HG02798 (cell line): ENCODE results near the gene CIAPIN1.
"Not testable (repeated sequence)": the region's sequence is repeated elsewhere in the genome, so short reads cannot be mapped to it uniquely, and the experiment has no call there.

Experiments used
- ATAC-seq: cut with Tn5 transposase; IDR thresholded peaks from one replicate; pipeline ENCODE4 v1.9.1; 2021; ENCODE audit warnings: mild to moderate bottlenecking; ENCODE audit not compliant: unreplicated experiment, poor library complexity

CIAPIN1 gene

GRCh38 chr16:57411362-57411976 lies 35.7 kb downstream of the CIAPIN1 start:
- ATAC-seq: no peak

DNA sequence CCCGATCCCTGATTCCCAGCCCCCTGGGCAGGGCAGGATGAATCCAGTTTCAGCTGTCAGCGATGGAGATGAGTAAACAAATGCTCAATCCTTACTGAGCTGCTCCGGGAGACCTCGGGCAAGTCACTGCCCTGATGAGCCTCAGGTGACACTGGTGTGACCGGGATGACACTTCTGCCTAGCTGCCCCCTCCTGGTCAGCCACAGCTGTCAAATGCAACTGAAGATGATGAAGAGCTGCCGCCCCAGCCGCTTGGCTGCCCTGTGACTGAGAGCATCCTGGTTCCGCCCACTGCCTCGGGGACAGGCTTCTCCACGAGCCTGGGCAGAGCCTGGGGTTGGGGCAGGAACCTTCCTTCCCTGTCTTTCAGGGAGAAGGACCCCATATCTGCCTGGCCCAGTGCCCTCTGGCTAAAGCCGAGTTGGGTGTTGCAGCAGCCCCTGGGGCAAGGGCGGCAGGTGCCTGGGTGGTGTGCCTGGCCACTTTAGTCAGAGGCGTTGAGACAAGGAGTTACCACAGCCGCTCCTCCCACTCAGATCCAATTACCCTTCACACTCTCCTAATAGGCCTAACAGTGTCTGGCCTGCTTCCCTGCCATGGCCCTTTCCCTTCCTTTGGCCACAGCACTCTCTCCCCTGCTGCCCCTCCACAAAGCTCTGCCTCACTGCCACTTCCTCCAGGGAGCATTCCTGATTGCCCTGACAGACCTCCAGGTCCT lies 37.2 kb downstream of the CIAPIN1 start:
- ATAC-seq: no peak

GRCh38 chr16:57409065-57409464 lies 38.1 kb downstream of the CIAPIN1 start:
- no peak for ATAC-seq

DNA sequence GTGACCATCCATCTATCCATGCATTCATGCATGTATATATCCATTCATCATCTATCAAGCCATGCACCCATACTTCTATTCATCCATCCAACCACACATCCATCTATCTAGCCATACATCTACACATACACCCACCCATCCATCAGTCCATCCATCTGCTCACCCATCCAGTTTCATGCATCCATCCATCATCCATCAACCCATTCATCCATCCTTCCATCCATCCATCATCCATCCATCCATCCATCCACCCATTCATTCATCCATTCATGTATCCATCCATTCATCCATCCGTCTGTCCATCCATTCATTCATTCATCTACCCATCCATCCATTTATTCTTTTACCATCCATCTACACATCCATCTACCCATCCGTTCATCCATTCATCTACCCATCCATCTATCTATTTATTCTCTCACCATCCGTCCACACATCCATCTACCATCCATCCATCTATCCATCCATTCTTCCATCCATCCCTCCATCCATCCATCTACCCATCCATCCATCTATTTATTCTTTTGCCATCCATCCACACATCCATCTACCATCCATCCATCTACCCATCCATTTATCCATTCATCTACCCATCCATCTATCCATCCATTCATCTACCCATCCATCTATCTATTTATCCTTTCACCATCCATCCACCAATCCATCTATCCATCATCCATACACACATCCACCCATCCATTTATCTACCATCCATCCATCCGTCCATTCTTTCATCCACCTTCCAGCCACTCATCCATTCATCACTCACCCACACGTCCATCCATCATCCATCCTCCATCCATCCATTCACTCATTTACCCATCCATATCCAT lies 39.4 kb downstream of the CIAPIN1 start:
- no peak for ATAC-seq

GRCh38 chr16:57406881-57407280 lies 40.3 kb downstream of the CIAPIN1 start:
- no peak for ATAC-seq

DNA sequence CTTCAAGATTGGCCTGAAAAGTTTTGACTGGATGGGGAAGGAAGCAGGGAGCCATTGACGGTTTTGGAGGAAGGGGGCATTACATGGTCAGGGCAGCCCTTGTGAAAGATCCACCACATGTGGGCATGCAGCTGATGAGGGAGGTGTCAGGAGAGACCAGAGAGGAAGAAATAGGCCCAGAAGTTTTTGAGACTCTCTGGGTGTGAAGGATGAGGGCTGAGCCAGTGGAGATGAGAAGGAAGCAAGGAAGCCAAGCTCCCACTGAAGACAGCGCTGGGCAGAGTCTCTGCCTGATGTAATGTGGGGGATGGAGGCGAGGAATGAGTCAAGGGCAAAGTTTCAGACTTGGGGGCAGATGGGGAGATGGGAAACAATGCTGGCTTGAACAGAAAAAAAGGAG lies 42.1 kb downstream of the CIAPIN1 start:
- no peak for ATAC-seq

DNA sequence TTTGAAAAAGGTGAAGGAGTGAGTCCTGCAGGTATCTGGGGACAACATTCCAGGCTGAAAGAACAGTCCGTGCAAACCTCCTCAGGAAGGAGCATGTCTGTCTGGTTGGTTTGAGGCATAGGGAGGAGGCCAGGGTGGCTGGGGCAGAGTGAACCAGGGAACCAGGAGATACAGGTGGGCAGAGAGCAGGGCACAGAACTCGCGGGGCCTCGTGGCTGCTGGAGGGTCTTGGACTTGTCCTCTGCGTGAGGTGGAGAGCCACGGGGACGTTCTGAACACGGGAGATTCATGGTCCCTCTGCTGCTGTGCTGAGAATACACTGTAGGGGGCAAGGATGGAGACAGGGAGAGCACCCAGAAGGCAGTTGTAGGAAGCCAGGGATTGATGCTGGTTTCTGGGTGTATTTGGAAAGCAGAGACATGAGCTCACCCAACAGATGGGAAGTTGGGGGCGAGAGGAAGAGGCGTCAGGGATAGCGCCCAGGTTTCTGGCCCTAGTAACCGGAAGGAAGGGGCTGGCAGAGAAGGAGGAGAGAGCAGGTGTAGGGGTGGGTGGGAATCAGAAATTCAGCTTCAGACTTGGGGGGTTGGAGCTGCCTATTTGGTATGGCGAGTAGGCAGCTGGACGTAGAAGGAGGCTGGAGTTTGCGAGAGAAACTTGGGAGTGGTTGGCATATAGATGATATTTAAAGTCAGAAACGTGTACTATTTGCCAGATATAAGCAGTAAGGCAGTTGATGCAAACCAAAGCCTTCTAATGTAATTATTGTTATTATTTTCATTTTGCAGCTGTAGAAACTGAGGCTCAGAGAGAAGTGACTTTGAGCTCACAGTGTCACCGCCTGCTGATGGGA lies 43.0 kb downstream of the CIAPIN1 start, which contains the start of gene CCL17:
Gene CCL17 (plus strand): TSS at position 803 of the 853 bp plus-strand sequence. CDS start 9,166 bp downstream, outside the sequence.
- no peak for ATAC-seq

GRCh38 chr16:57401943-57402640 lies 45.1 kb downstream of the CIAPIN1 start:
- ATAC-seq: no peak

- not testable (repeated sequence) for ATAC-seq
Observed at GRCh38 chr16:57397493-57397892, 49.7 kb downstream of the CIAPIN1 start.

- no peak for ATAC-seq
Observed at GRCh38 chr16:57396786-57397185, 50.4 kb downstream of the CIAPIN1 start.

- ATAC-seq: no peak
Observed at GRCh38 chr16:57395026-57395425, 52.2 kb downstream of the CIAPIN1 start.

DNA sequence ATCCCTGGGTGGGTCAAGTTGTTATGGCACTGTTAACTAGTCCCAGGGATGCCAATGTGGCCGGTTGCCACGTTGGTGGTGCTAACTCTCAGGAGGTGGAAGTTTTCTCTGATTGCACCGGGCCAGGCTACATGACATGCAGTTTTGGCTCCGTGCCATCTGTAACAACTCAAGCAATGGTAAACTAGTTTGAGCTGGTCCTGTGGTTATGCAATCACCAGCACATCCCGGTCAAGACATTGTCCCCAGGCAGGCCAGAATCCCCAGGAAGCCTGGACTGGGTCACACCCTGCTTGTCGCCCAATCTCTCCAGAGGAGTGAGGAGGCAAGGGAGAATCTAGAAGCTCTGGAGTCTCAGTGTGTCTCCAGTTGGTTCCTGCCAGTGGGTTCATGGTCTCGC lies 52.7 kb downstream of the CIAPIN1 start:
- no peak for ATAC-seq

GRCh38 chr16:57392694-57393093 lies 54.5 kb downstream of the CIAPIN1 start:
- ATAC-seq: no peak

GRCh38 chr16:57391708-57392107 lies 55.5 kb downstream of the CIAPIN1 start:
- ATAC-seq: no peak

DNA sequence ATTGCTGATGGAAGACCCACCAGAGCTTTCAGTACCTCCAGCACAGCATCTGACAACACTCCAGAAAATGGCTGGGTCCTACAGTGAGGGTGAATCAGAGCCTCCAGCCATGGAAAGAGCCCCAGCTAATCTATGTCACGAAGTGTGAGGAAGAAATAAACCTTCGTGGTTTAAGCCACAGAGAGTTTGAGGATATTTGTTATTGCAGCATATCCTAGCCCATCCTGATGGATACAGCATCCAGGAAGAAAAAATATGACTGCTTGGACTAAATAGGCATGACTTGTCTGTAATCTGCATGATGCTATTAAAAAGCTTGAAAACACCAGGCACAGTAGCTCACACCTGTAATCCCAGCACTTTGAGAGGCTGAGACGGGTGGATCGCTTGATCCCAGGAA lies 55.9 kb downstream of the CIAPIN1 start:
- no peak for ATAC-seq

DNA sequence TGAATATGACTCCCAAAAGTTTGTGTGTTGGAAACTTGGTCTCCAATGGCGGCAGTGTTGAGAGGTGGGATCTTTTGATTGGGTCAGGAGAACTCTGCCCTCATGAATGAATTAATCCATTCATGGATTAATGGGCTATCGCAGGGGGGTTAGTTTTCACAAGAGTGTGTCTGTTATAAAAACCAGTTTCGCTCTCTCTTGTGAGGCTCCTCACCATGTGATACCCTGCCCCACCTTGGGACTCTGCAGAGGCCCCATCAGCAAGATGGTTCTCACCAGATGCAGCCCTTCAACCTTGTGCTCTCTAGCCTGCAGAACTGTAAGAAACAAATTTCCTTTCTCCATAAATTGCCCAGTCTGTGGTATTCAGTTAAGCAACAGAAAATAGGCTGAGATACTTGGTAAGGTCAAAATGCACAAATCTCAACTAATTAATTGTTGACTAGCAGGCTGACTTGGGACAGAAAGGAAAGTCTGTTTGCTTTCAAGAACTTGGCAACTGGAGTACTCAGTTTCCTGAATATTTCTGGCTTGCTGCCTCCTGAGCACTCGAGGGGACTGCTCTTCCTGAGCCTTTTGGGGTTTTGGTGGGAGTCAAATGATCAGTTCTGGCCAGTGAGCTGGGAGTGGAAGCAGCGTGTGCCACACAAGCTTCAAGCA lies 56.4 kb downstream of the CIAPIN1 start:
- ATAC-seq: no peak

DNA sequence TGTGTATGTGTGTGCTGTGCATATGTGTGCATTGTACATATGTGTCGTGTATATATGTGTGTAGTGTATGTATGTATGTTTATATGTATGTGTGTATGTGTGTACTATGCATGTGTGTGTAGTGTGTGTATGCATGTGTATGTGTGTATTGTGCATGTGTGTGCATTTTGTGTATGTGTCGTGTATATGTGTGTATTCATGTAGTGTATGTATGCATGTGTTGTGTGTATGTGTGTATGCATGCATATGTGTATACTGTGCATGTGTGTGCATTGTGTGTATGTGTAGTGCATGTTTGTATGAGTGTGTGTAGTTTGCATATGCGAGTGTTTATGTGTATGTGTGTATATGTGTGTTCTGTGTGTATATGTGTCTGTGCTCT lies 58.1 kb downstream of the CIAPIN1 start:
- peak; percentile 5 for ATAC-seq

DNA sequence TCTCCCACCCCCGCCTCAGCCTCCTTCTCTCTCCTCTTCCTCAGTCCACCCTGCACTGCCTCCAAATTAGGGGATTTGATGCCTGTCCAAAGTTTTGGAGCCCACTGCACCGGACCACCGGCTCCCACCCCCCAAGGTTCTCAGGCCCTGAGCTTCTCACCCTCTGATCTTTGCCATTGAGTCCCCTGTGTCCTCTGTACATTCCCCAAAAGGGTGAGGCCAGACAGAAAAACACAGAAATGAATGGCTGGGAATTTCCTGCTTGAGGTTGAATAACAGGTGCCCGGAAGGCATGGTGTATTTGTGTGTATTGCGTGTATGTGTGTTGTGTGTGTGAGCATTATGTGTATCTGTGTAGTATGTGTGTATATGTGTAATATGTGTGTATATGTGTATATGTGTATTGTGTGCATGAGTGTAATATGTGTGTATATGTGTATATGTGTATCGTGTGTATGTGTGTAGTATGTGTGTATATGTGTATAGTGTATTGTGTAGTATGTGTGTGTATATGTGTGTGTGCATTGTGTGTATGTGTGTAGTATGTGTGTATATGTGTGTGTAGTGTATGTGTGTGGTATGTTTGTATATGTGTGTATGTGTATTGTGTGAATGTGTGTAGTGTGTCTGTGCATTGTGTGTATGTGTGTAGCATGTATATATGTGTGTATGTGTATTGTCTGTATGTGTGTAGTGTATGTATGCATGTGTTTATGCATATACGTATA lies 58.7 kb downstream of the CIAPIN1 start:
- ATAC-seq: peak; percentile 50
